ENCODE results near the gene CDK5.

CDK5 gene

GRCh38 chr7:151008511-151009323 is 49.0 kb downstream of the CDK5 start:
- peaks cover 6% of the 10 kb centered on the region for H3K27me3 ChIP-seq (ENCODE audit: insufficient read depth, poor library complexity, severe bottlenecking)
- TF ChIP-seq, protein P1, sequence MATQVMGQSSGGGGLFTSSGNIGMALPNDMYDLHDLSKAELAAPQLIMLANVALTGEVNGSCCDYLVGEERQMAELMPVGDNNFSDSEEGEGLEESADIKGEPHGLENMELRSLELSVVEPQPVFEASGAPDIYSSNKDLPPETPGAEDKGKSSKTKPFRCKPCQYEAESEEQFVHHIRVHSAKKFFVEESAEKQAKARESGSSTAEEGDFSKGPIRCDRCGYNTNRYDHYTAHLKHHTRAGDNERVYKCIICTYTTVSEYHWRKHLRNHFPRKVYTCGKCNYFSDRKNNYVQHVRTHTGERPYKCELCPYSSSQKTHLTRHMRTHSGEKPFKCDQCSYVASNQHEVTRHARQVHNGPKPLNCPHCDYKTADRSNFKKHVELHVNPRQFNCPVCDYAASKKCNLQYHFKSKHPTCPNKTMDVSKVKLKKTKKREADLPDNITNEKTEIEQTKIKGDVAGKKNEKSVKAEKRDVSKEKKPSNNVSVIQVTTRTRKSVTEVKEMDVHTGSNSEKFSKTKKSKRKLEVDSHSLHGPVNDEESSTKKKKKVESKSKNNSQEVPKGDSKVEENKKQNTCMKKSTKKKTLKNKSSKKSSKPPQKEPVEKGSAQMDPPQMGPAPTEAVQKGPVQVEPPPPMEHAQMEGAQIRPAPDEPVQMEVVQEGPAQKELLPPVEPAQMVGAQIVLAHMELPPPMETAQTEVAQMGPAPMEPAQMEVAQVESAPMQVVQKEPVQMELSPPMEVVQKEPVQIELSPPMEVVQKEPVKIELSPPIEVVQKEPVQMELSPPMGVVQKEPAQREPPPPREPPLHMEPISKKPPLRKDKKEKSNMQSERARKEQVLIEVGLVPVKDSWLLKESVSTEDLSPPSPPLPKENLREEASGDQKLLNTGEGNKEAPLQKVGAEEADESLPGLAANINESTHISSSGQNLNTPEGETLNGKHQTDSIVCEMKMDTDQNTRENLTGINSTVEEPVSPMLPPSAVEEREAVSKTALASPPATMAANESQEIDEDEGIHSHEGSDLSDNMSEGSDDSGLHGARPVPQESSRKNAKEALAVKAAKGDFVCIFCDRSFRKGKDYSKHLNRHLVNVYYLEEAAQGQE (IDR thresholded peaks at IDR 0.05; ENCODE audit: insufficient replicate concordance, low read depth), result no peak
- TF ChIP-seq GABPA (IDR thresholded peaks at IDR 0.05; ENCODE audit: low read depth), result no peak
- TF ChIP-seq, protein P2, sequence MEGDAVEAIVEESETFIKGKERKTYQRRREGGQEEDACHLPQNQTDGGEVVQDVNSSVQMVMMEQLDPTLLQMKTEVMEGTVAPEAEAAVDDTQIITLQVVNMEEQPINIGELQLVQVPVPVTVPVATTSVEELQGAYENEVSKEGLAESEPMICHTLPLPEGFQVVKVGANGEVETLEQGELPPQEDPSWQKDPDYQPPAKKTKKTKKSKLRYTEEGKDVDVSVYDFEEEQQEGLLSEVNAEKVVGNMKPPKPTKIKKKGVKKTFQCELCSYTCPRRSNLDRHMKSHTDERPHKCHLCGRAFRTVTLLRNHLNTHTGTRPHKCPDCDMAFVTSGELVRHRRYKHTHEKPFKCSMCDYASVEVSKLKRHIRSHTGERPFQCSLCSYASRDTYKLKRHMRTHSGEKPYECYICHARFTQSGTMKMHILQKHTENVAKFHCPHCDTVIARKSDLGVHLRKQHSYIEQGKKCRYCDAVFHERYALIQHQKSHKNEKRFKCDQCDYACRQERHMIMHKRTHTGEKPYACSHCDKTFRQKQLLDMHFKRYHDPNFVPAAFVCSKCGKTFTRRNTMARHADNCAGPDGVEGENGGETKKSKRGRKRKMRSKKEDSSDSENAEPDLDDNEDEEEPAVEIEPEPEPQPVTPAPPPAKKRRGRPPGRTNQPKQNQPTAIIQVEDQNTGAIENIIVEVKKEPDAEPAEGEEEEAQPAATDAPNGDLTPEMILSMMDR (IDR thresholded peaks at IDR 0.05; ENCODE audit: insufficient read depth, low read length), result no peak
- H3K27ac ChIP-seq (replicated peaks), result no peak overlapping the region
- no peak for DNase-seq (ENCODE audit: low read depth in 1 of 2, low spot score in 1 of 2)
- no peak overlapping the region for H3K4me3 ChIP-seq (replicated peaks; ENCODE audit: insufficient read depth, low read length)

DNA sequence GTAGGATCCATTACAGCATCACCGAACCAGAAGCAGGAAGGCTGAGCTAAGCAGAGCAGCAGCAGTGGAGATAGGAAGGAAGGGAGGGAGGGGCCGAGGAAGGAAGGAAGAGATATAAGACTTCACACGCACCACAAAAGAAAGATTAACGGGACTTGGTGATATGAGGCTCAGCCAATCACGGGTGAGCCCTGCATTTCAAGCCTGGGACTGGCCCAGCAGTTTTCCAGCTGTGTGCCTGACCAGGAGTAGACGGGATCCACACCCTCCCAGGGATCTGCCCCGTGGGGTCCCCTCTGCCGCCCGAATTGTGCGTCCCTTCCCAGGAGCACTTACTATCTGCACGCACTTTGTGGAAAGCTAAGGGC is 49.6 kb downstream of the CDK5 start:
- H3K27me3 ChIP-seq (ENCODE audit: insufficient read depth, poor library complexity, severe bottlenecking), result peaks cover 6% of the 10 kb centered on the region
- H3K4me3 ChIP-seq (replicated peaks; ENCODE audit: insufficient read depth, low read length), result no peak overlapping the region
- no peak for DNase-seq (ENCODE audit: low read depth in 1 of 2, low spot score in 1 of 2)
- no peak for TF ChIP-seq GABPA (IDR thresholded peaks at IDR 0.05; ENCODE audit: low read depth)
- no peak for TF ChIP-seq SPI1 (IDR thresholded peaks at IDR 0.05; ENCODE audit: borderline replicate concordance, low read depth)
- no peak overlapping the region for H3K27ac ChIP-seq (replicated peaks)

DNA sequence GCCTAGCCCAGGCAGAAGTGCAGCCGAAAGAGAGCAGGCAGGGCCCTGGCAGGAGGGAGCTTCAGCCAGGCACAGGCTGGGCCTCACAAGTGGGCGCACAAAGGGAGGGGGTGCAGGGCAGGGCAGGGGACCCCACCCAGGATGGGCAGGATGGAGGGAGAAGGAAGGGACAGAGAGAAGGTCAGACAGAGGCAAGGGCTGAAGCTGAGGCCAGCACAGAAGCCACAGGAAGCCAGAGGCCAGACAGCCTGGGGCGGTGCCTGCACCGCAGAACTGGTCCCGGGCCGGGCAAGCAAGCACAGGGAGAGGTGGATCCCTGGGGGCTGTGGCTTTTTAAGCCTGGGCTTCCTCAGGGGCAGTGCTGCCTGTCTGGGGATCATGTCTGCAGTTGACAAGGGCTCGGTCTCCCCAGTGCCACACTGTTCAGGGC is 50.2 kb downstream of the CDK5 start:
- DNase-seq (ENCODE audit: low read depth in 1 of 2, low spot score in 1 of 2), result no peak
- Histone ChIP-seq H3K4me3 (replicated peaks; ENCODE audit: insufficient read depth, low read length) (no peak overlapping the region), H3K27me3 (ENCODE audit: insufficient read depth, poor library complexity, severe bottlenecking) (peaks cover 2% of the 10 kb centered on the region), H3K27ac (replicated peaks) (no peak overlapping the region)
- no peak for TF ChIP-seq SPI1 (IDR thresholded peaks at IDR 0.05; ENCODE audit: borderline replicate concordance, low read depth)
- TF ChIP-seq GABPA (IDR thresholded peaks at IDR 0.05; ENCODE audit: low read depth), result no peak
- TF ChIP-seq, protein P2 (IDR thresholded peaks at IDR 0.05; ENCODE audit: insufficient read depth, low read length), result no peak

GRCh38 chr7:151006590-151007300 is 51.0 kb downstream of the CDK5 start:
- Histone ChIP-seq H3K27ac (replicated peaks) (no peak overlapping the region), H3K4me3 (replicated peaks; ENCODE audit: insufficient read depth, low read length) (no peak overlapping the region)

More at GRCh38 chr7:151006590-151007300, 51.0 kb downstream of the CDK5 start:
- DNase-seq (ENCODE audit: low read depth in 1 of 2, low spot score in 1 of 2), result no peak
- no peaks in the 10 kb centered on the region for H3K27me3 ChIP-seq (ENCODE audit: insufficient read depth, poor library complexity, severe bottlenecking)
- TF ChIP-seq, protein P1 (IDR thresholded peaks at IDR 0.05; ENCODE audit: insufficient replicate concordance, low read depth), result no peak
- TF ChIP-seq, protein P2 (IDR thresholded peaks at IDR 0.05; ENCODE audit: insufficient read depth, low read length), result no peak
- no peak for TF ChIP-seq POLR2AphosphoS5 (IDR thresholded peaks at IDR 0.05; ENCODE audit: low read depth)
- no peak for TF ChIP-seq GABPA (IDR thresholded peaks at IDR 0.05; ENCODE audit: low read depth)
- TF ChIP-seq SPI1 (IDR thresholded peaks at IDR 0.05; ENCODE audit: borderline replicate concordance, low read depth), result no peak

Data from HL-60 (cell line).